ENCODE measurements around the gene CSRNP3.

Gene CSRNP3

GRCh38 chr2:165544897-165545296, 75.4 kb downstream of the CSRNP3 start:
- no peak for DNase-seq (ENCODE audit: low spot score)

DNA sequence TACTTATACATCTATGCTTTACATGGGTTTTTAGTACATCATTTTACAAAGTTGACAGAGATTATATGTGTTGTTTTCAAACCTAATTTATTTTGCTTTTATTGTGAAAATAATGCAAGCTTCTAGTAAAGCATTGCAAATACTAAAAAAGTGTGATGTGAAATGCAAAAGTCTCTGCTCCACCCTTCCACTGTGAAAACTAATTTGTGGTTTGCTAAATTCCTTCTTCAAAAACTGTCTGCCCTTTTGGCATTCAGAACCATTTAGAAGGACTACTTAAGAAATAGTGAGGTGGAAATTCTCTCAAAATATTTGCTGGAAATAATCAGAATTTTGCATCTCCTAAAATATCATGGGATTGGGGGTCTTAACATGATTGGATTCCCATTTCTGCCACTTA, 78.4 kb downstream of the CSRNP3 start:
- no peak for DNase-seq (ENCODE audit: low spot score)

DNA sequence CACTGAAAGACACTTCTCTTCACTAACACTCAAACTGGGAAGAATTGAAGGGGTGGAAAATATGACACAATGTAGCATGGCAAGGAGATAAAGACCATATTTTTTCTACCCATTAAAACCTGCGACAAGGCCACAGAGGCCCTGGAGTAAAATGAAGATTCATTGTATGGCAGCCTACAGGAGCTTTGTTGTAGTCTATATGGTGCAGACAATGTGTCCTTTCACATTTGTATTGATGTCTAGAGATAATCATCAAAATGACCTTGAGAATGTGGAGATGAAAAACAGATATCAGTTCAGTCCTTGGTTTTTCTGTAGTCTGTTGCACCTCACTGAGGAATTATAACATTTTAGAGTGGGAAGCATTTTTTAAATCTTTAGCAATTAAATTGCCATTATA, 80.1 kb downstream of the CSRNP3 start:
- no peak for DNase-seq (ENCODE audit: low spot score)

DNA sequence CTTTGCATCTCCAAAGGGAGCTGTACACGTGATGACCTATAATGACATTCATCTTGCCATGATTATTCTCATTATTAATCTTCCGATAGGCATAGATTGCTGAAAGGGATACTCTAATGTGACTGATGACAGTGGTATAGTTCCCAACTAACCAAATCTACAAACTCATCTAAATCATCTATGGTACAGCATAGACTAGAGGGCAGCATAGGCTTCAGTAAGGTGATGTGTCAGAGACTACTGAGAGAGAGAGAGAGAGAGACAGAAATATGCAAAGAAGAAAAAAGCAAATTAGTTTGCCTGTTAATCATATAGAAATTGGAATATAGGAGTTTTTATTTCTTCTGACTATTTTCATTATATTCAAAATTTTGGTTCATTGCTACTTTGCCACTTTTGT, 89.3 kb downstream of the CSRNP3 start:
- DNase-seq (ENCODE audit: low spot score): no peak

DNA sequence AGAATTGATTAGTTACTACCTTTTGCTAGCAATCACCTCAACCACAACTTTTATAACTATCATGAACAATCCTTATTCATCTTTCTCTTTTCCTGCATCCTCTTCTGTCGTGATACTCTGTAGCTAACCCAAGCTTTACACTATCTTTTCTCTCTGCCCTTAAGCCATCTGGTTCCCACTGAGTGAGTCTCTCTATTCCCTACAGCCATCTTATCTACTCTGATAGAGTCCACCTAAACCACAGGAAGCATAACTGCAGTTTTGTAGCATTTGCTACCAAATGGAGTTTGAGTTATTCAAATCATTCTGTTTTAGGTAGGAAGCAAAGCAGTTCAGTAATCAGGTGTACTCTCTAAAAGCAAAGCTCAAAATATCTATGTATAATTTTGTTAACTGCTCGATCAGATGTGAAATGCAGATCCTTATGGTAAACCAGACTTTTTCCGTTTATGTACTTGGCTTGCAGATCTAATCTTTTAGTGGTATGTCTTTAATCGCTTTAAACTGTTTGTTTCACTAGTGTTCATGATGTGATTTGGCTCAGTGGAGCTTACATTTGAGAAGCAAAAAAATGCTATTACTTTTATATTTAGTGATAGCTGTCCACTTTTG, 91.0 kb downstream of the CSRNP3 start:
- DNase-seq (ENCODE audit: low spot score): no peak

- DNase-seq (ENCODE audit: low spot score): no peak
These were observed 92.0 kb downstream of the CSRNP3 start for GRCh38 chr2:165561516-165561915.

DNA sequence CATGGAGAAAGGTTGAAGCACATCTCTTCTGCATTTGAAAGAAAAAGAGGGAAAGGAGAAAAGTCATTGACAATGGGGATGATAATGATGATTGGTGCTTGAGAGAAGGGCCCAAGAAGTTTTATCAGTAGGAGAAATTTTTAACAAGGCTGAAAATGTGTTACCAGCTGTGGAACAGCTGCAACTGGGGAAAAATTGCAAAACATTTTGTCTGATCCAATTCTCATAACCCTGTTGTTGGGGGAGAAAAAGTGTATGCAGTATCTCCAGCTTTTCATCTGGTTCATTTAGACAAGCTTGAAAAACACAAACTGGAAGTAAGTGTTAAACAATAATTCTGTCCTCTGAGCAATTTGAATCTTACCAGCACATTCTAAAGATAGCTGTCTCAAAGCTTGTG, 92.7 kb downstream of the CSRNP3 start:
- no peak for DNase-seq (ENCODE audit: low spot score)

DNA sequence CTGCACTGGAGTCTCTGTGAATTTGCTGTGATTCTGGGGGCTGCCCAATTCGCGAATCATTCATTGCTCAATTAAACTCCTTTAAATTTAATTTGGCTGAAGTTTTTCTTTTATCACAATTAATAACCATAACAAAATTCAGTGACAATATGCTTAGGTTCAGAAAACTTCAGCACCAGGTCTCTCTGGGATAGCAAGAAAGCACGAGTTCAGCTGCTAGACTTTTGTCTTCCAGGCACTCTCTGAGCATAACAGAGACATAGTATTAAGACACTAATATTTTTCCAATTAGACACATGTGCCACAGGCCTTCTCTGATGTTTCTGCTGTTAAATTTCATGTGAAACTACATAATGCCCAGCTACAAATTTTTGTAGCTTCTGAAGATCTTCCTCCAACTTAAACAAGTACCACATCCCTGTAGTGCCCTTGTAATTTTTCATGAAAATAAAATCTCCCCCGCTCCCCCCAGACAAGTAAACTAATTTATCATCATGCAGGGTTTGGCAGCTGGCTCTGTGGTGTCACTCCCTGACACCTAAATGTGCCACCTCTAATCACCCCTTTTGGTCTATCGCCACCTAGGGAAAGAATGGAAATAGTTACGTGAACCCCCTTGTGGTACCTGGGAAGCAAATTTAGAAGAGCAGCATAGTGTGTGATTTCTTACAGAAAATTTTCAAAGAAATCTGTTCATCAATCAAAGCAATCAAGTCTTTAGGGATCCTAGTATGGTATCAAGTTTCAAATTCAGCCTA, 94.1 kb downstream of the CSRNP3 start:
- no peak for DNase-seq (ENCODE audit: low spot score)

- no peak for DNase-seq (ENCODE audit: low spot score)
These were observed 96.5 kb downstream of the CSRNP3 start for GRCh38 chr2:165566008-165566407.

- DNase-seq (ENCODE audit: low spot score): no peak
These were observed 97.8 kb downstream of the CSRNP3 start for GRCh38 chr2:165567273-165567672.

DNA sequence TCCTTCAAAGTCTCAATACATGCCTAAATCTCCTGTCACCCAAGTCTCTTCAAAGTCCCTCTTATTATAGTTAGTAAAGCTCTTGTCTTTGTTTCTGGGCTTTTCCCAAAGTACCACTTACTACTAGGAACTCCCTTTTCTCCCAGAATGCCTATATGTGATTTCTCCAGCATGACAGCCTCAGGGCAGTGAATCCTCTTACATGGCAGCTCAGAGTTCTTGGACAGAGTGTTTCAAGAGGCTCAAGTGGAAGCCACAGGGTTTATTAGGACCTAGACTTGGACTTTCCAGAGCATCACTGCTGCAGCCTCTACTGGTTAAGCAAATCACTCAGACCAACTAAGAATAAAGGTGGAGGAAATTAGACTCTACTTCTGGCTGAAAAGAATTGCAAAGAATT, 98.9 kb downstream of the CSRNP3 start:
- DNase-seq (ENCODE audit: low spot score): no peak

- no peak for DNase-seq (ENCODE audit: low spot score)
These were observed 102.0 kb downstream of the CSRNP3 start for GRCh38 chr2:165571477-165571876.

DNA sequence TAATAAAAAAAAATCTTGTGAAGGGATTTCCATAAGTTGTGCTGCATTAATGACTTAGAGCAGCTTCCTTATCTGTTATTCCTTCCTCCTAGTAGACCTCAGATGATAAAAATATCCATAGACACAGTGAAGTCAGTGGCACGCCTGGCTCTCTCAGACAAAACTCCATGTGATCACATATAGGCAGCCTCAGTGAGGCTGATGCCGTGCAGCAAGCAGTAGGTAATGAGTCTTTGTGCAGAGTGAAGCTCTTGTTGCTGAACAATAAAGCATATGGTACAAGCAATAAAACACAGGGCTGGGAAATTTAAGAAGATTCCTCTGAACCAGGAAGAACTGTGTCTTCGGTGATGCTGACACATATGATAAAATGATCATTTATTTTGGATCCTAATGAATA, 102.7 kb downstream of the CSRNP3 start:
- DNase-seq (ENCODE audit: low spot score): no peak

GRCh38 chr2:165573534-165574461, 104.3 kb downstream of the CSRNP3 start:
- DNase-seq (ENCODE audit: low spot score): no peak

- no peak for DNase-seq (ENCODE audit: low spot score)
These were observed 105.6 kb downstream of the CSRNP3 start for GRCh38 chr2:165575044-165575615.

DNA sequence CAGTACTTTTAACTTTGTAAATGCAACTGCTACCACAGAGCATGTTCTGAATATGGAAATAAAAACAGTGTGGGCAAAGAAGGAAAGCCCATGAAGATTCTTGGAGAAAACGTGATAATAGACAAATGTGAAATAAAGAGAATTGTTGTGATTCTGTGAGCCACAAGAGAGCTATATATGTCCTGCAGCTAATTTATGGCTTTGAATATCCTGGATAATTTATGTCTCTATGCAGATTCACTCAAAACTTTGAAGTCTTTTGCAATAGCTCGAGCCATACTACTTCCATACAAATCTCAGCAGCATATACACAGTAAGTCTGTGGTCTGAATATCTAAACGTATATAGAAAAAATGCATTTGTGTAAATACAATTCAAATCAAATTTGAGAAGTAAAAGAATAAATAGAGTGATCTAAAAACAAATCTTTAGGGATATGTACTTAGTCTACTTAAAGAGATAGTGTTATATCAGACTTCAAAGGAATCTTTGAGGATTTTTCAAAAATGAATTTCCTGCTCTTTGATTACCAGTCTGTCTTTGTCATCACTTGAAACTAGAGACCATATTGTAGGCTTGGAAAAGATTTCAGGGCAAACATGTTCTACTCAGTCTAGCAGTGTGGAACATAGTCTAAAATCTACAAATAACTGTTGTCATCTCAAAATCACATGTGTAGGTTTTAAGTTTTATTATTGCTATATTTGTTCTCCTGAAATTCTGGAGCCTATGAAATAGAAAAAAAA, 107.1 kb downstream of the CSRNP3 start:
- DNase-seq (ENCODE audit: low spot score): no peak

DNA sequence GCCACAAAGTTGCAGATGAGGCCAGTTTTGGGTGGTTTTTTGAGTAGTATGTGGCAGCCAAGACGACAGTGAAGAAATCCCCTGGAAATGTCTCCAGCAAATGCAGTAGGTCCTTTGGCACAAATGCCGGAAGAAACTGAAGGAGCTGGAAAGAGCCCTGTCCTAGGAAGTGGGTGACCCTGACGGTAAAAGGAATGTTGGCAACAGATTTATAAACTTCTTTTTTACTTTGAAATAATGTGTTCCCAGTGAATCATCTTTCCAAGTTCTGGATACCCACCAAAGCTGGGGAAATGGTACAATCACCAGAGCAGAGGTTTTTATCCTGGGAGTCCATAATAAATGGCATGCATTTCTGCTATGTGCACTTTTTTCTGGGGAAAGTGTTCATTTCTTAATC, 112.9 kb downstream of the CSRNP3 start:
- DNase-seq (ENCODE audit: low spot score): no peak

- no peak for DNase-seq (ENCODE audit: low spot score)
These were observed 113.5 kb downstream of the CSRNP3 start for GRCh38 chr2:165582863-165583506.

DNA sequence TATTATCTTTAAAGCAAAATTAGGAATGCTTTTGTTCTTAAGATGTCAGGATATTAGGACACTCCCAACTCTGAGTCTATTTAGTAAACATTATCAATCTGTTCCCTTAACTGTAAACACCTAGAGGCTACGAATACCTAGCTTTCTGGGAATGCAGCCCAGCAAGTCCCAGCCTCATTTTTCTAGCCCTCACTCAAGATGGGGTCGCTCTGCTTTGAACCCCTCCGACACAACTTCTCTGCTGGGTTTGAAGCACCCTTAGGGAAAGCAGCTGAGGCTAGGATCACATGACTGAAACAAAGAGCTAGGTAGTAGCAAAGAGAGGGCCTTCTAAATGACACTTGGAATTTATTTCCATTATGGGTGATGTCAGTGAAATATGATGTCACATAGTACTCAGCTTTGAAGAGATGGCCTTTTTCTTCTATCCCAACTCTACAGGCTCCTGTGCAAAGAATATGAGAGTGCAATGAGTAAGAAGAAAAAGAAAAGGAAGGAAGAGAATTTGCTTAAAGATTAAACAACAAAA, 114.7 kb downstream of the CSRNP3 start:
- DNase-seq (ENCODE audit: low spot score): no peak

DNA sequence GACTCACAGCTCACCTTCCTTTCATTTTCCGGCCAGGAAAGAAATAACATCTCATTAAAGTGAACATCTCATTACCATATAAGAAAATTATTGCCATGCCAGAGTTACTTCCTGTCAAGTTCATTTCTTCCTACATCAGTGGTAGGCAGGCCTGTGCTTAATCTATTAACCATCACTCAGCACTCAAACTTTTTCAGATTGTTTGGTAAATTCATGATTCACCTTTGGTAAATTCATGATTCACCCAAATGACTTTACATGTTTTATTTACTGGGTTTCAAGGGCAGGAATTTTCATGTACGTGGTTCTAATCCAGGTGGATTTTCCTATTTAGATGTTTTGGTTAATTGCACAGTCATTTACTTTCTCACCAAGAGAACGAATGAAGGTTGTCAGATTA, 116.5 kb downstream of the CSRNP3 start:
- DNase-seq (ENCODE audit: low spot score): no peak

GRCh38 chr2:165587335-165587938, 117.9 kb downstream of the CSRNP3 start:
- no peak for DNase-seq (ENCODE audit: low spot score)
